ENCODE results near the gene CXCL6.

Gene CXCL6

DNA sequence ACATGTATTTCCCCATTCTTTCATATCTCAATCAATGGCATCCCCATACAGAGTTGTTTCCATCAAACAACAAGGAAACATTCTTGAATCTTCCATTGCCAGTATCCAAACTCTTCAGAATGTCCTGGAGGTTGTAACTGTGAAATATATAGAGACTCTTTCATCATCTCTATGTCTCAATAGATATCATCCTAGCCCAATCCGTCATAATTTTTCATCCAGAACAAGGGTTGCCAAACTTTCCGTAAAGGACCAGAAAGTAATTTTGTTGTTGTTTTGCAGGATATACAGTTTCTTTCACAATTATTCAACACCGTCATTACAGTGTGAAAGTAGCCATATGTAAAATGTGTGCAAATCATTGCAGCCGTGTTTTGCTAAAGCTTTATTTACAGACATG lies 15.2 kb upstream of the CXCL6 start:
- Histone ChIP-seq H3K36me3 (ENCODE audit: control insufficient read depth in 1 of 2, insufficient read depth in 2 of 2, low read length in 2 of 2) (no peaks in the 10 kb centered on the region), H3K4me1 (ENCODE audit: control insufficient read depth in 1 of 2, insufficient read depth in 2 of 2, low read length in 2 of 2) (no peaks in the 10 kb centered on the region), H3K4me3 (ENCODE audit: low read depth in 1 of 2, low read length in 2 of 2) (no peak overlapping the region), H3K27me3 (ENCODE audit: low read depth, low read length) (no peaks in the 10 kb centered on the region), H3K9me3 (ENCODE audit: control insufficient read depth in 1 of 2, low read length in 2 of 2) (no peaks in the 10 kb centered on the region), H3K27ac (ENCODE audit: low read length) (no peak overlapping the region)

DNA sequence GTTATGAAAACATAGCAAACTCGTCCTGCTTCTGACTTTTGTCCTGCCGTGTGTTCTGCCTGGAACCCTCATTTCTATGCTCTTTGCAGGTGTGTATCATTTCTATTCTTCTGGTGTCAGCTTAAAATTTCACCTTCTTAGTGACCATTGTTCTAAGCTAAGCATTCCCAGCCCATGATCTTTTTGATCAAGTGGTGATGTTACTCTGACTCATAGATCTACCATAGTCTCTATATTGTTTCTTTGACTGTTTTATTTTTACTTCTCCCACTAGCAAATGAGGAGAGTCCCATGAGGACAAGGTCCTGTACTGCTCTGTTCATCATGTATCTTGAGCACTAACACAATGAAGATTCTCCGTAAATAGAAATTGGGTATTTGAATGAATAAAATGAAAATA lies 14.1 kb upstream of the CXCL6 start:
- no peak overlapping the region for H3K4me3 ChIP-seq (ENCODE audit: low read depth in 1 of 2, low read length in 2 of 2)
- no peak overlapping the region for H3K27ac ChIP-seq (ENCODE audit: low read length)
- H3K27me3 ChIP-seq (ENCODE audit: low read depth, low read length) = no peaks in the 10 kb centered on the region
- H3K9me3 ChIP-seq (ENCODE audit: control insufficient read depth in 1 of 2, low read length in 2 of 2) = no peaks in the 10 kb centered on the region
- H3K36me3 ChIP-seq (ENCODE audit: control insufficient read depth in 1 of 2, insufficient read depth in 2 of 2, low read length in 2 of 2) = no peaks in the 10 kb centered on the region
- no peaks in the 10 kb centered on the region for H3K4me1 ChIP-seq (ENCODE audit: control insufficient read depth in 1 of 2, insufficient read depth in 2 of 2, low read length in 2 of 2)

DNA sequence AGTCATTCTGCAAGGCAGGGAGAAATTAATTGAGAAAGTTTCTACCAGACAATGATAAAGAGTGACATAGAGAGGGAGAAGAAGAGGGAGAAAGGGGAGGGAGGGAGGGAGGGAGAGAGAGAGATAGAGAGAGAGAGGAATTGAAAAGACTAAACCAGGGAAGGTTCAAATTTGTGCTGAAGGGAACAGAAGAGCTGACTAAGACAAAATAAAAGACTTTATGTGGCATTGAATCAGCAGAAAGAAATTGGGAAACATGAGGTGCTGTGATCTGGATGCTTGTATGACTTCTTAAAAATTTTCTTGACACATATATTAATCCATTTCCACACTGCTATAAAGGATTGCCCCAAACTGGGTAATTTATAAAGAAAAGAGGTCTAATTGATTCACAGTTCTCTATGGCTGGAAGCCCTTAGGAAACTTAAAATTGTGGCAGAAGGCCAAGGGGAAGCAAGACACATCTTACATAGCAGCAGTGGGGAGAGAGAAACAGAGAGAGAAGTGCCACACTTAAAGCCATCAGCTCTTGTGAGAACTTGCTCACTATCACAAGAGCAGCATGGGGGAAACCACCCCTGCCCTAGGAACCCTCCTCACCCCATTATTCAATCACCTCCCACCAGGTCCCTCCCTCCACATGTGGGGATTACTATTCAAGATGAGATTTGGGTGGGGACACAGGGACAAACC lies 13.5 kb upstream of the CXCL6 start:
- no peaks in the 10 kb centered on the region for H3K9me3 ChIP-seq (ENCODE audit: control insufficient read depth in 1 of 2, low read length in 2 of 2)
- H3K36me3 ChIP-seq (ENCODE audit: control insufficient read depth in 1 of 2, insufficient read depth in 2 of 2, low read length in 2 of 2) = no peaks in the 10 kb centered on the region
- H3K27ac ChIP-seq (ENCODE audit: low read length) = no peak overlapping the region
- H3K4me3 ChIP-seq (ENCODE audit: low read depth in 1 of 2, low read length in 2 of 2) = no peak overlapping the region
- H3K27me3 ChIP-seq (ENCODE audit: low read depth, low read length) = no peaks in the 10 kb centered on the region
- H3K4me1 ChIP-seq (ENCODE audit: control insufficient read depth in 1 of 2, insufficient read depth in 2 of 2, low read length in 2 of 2) = no peaks in the 10 kb centered on the region

DNA sequence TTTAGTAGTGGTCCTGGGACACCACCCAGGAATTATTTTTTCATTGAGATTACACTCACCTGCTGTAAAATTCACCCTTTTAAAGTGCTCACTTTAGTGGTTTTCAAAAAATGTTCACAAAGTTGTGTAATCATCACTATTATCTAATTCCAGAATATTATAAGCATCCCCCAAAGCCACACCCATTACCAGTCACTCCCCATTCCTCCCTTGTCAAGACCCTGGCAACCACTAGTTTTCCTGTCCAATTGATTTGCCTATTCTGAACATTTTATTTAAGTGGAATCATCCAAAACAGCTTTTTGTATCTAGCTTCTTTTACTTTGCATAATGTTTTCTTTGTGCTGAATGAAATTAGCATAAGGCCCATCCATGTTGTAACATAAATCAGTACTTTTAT lies 12.7 kb upstream of the CXCL6 start:
- no peaks in the 10 kb centered on the region for H3K27me3 ChIP-seq (ENCODE audit: low read depth, low read length)
- no peak overlapping the region for H3K4me3 ChIP-seq (ENCODE audit: low read depth in 1 of 2, low read length in 2 of 2)
- H3K4me1 ChIP-seq (ENCODE audit: control insufficient read depth in 1 of 2, insufficient read depth in 2 of 2, low read length in 2 of 2) = no peaks in the 10 kb centered on the region
- no peak overlapping the region for H3K27ac ChIP-seq (ENCODE audit: low read length)
- no peaks in the 10 kb centered on the region for H3K36me3 ChIP-seq (ENCODE audit: control insufficient read depth in 1 of 2, insufficient read depth in 2 of 2, low read length in 2 of 2)
- no peaks in the 10 kb centered on the region for H3K9me3 ChIP-seq (ENCODE audit: control insufficient read depth in 1 of 2, low read length in 2 of 2)

DNA sequence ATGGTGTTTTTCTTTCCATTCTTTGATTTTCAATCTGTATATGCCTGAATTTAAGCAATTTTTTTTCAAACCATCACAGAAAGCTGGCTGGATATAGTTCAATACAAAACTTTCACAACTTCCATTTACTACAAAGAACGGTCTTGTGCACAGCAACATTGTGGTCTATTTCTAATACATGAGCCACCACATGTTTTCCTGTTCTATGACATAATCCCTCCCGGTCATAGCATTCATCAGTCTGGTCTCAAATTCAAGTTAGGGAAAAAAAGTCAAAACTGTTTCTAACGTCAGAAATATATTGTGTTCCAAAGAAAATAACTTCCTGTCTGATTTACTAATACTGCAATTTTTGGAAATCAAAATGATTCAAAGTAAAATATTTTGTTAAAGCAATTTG lies 7.5 kb upstream of the CXCL6 start:
- no peak overlapping the region for H3K27ac ChIP-seq (ENCODE audit: low read length)
- no peaks in the 10 kb centered on the region for H3K9me3 ChIP-seq (ENCODE audit: control insufficient read depth in 1 of 2, low read length in 2 of 2)
- no peak overlapping the region for H3K4me3 ChIP-seq (ENCODE audit: low read depth in 1 of 2, low read length in 2 of 2)
- H3K27me3 ChIP-seq (ENCODE audit: low read depth, low read length) = no peaks in the 10 kb centered on the region
- H3K4me1 ChIP-seq (ENCODE audit: control insufficient read depth in 1 of 2, insufficient read depth in 2 of 2, low read length in 2 of 2) = no peaks in the 10 kb centered on the region
- no peaks in the 10 kb centered on the region for H3K36me3 ChIP-seq (ENCODE audit: control insufficient read depth in 1 of 2, insufficient read depth in 2 of 2, low read length in 2 of 2)

- H3K4me3 ChIP-seq (ENCODE audit: low read depth in 1 of 2, low read length in 2 of 2) = no peak overlapping the region
- H3K27me3 ChIP-seq (ENCODE audit: low read depth, low read length) = no peaks in the 10 kb centered on the region
- H3K36me3 ChIP-seq (ENCODE audit: control insufficient read depth in 1 of 2, insufficient read depth in 2 of 2, low read length in 2 of 2) = no peaks in the 10 kb centered on the region
These were observed 4.9 kb upstream of the CXCL6 start for GRCh38 chr4:73831569-73831968.

GRCh38 chr4:73832651-73833237 lies 3.7 kb upstream of the CXCL6 start:
- H3K27me3 ChIP-seq (ENCODE audit: low read depth, low read length) = no peaks in the 10 kb centered on the region
- no peaks in the 10 kb centered on the region for H3K9me3 ChIP-seq (ENCODE audit: control insufficient read depth in 1 of 2, low read length in 2 of 2)
- H3K36me3 ChIP-seq (ENCODE audit: control insufficient read depth in 1 of 2, insufficient read depth in 2 of 2, low read length in 2 of 2) = no peaks in the 10 kb centered on the region
- no peak overlapping the region for H3K4me3 ChIP-seq (ENCODE audit: low read depth in 1 of 2, low read length in 2 of 2)
- H3K27ac ChIP-seq (ENCODE audit: low read length) = no peak overlapping the region
- peaks cover 0 to 7% of the 10 kb centered on the region in 2 donors for H3K4me1 ChIP-seq (ENCODE audit: control insufficient read depth in 1 of 2, insufficient read depth in 2 of 2, low read length in 2 of 2)

More at GRCh38 chr4:73831569-73831968, 4.9 kb upstream of the CXCL6 start:
- H3K27ac ChIP-seq (ENCODE audit: low read length) = no peak overlapping the region
- H3K4me1 ChIP-seq (ENCODE audit: control insufficient read depth in 1 of 2, insufficient read depth in 2 of 2, low read length in 2 of 2) = peaks cover 0 to 2% of the 10 kb centered on the region in 2 donors
- no peaks in the 10 kb centered on the region for H3K9me3 ChIP-seq (ENCODE audit: control insufficient read depth in 1 of 2, low read length in 2 of 2)

- no peak overlapping the region for H3K27ac ChIP-seq (ENCODE audit: low read length)
- peaks cover 0 to 7% of the 10 kb centered on the region in 2 donors for H3K4me1 ChIP-seq (ENCODE audit: control insufficient read depth in 1 of 2, insufficient read depth in 2 of 2, low read length in 2 of 2)
- H3K4me3 ChIP-seq (ENCODE audit: low read depth in 1 of 2, low read length in 2 of 2) = no peak overlapping the region
- H3K27me3 ChIP-seq (ENCODE audit: low read depth, low read length) = no peaks in the 10 kb centered on the region
- no peaks in the 10 kb centered on the region for H3K36me3 ChIP-seq (ENCODE audit: control insufficient read depth in 1 of 2, insufficient read depth in 2 of 2, low read length in 2 of 2)
- no peaks in the 10 kb centered on the region for H3K9me3 ChIP-seq (ENCODE audit: control insufficient read depth in 1 of 2, low read length in 2 of 2)
These were observed 2.6 kb downstream of the CXCL6 start for GRCh38 chr4:73839071-73839470.

GRCh38 chr4:73839715-73840114 lies 3.2 kb downstream of the CXCL6 start:
- H3K9me3 ChIP-seq (ENCODE audit: control insufficient read depth in 1 of 2, low read length in 2 of 2) = no peaks in the 10 kb centered on the region
- H3K27me3 ChIP-seq (ENCODE audit: low read depth, low read length) = no peaks in the 10 kb centered on the region
- H3K4me3 ChIP-seq (ENCODE audit: low read depth in 1 of 2, low read length in 2 of 2) = no peak overlapping the region
- peaks cover 0 to 7% of the 10 kb centered on the region in 2 donors for H3K4me1 ChIP-seq (ENCODE audit: control insufficient read depth in 1 of 2, insufficient read depth in 2 of 2, low read length in 2 of 2)
- no peaks in the 10 kb centered on the region for H3K36me3 ChIP-seq (ENCODE audit: control insufficient read depth in 1 of 2, insufficient read depth in 2 of 2, low read length in 2 of 2)
- no peak overlapping the region for H3K27ac ChIP-seq (ENCODE audit: low read length)

GRCh38 chr4:73841243-73841925 lies 4.9 kb downstream of the CXCL6 start:
- Histone ChIP-seq H3K27ac (ENCODE audit: low read length) (no peak overlapping the region), H3K27me3 (ENCODE audit: low read depth, low read length) (no peaks in the 10 kb centered on the region), H3K9me3 (ENCODE audit: control insufficient read depth in 1 of 2, low read length in 2 of 2) (no peaks in the 10 kb centered on the region)

DNA sequence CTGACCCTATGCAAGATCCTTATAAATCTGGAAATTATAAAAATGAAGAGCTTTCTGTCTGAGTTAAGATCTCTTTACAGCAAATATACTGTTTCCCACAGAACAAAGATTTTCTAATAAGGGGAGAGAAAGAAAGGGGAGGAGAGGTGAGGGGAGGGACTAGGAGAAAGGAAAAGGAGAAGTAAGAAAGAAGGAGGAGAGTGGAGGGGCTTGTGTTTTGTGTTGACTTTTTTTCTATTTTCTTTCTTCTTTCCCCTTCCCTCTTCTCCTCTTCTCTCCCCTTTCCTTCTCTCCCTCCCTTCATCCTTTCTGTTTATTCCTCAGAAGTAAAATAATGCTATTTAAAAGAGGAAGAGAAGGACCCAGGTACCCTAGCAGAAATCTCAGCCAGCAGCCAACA lies 6.2 kb downstream of the CXCL6 start:
- no peaks in the 10 kb centered on the region for H3K9me3 ChIP-seq (ENCODE audit: control insufficient read depth in 1 of 2, low read length in 2 of 2)
- no peaks in the 10 kb centered on the region for H3K36me3 ChIP-seq (ENCODE audit: control insufficient read depth in 1 of 2, insufficient read depth in 2 of 2, low read length in 2 of 2)
- no peaks in the 10 kb centered on the region for H3K27me3 ChIP-seq (ENCODE audit: low read depth, low read length)
- H3K4me3 ChIP-seq (ENCODE audit: low read depth in 1 of 2, low read length in 2 of 2) = no peak overlapping the region
- no peak overlapping the region for H3K27ac ChIP-seq (ENCODE audit: low read length)
- H3K4me1 ChIP-seq (ENCODE audit: control insufficient read depth in 1 of 2, insufficient read depth in 2 of 2, low read length in 2 of 2) = no peaks in the 10 kb centered on the region

More at GRCh38 chr4:73841243-73841925, 4.9 kb downstream of the CXCL6 start:
- H3K4me3 ChIP-seq (ENCODE audit: low read depth in 1 of 2, low read length in 2 of 2) = no peak overlapping the region
- H3K36me3 ChIP-seq (ENCODE audit: control insufficient read depth in 1 of 2, insufficient read depth in 2 of 2, low read length in 2 of 2) = no peaks in the 10 kb centered on the region
- peaks cover 0 to 6% of the 10 kb centered on the region in 2 donors for H3K4me1 ChIP-seq (ENCODE audit: control insufficient read depth in 1 of 2, insufficient read depth in 2 of 2, low read length in 2 of 2)

Data from muscle layer of duodenum (tissue), 2 donors.